GM21723 (cell line): ENCODE measurements around the gene FAM110A.
"Not testable (repeated sequence)": the region's sequence is repeated elsewhere in the genome, so short reads cannot be mapped to it uniquely, and the experiment has no call there.

Experiments used
- ATAC-seq: cut with Tn5 transposase; IDR thresholded peaks from one replicate; pipeline ENCODE4 v1.9.1; 2021; ENCODE audit warnings: mild to moderate bottlenecking, moderate library complexity; ENCODE audit not compliant: unreplicated experiment

Gene FAM110A

DNA sequence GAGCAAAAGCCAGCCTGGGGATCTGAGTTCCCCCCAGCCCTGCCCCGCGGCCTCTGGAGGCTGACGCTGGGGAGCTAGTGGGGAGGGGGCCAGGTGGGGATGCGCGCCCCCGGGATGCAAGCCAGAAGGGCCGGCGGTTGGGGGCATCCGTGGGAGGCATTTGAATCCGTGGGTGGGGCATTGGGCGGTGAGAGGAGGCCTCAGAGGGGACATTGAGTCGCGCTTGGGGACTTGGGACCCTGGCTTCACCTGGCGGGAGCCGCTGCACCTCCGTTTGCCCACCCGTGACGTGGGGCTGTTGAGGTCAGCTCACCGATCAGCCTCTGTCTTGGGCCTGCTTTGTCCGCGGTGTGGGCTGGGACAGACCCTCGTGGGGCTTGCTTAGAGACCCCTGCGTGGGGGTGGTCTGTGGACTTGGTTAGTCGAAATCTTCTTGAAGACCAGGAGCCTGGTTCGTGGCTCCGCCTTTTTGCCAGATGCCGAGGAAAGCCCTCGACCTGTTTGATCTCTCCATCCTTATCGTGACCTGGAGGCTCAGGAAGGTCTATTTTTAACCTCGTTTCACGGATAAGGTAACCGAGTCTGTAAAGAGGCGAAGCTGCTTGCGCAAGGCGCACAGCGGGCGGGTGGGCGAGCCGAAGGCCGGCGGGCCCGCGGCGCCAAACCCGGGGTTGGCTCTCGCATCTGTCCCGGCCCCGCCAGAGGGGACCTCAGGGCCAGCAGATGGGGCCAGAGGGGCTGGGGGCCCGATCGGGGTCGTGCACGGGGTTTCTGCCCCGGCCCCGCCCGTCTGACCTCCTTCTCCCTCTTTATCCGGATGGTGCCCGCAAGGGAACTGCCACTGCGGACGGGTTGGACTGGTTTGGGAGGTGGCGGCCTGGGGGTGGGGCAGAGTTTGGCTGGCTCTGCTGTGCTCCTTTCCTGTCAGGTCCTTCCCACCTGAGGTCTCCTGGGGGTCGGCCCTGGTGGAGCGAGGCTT is 8.3 kb downstream of the FAM110A start:
- ATAC-seq = no peak

GRCh38 chr20:842547-842940 is 9.0 kb downstream of the FAM110A start:
- ATAC-seq = no peak

GRCh38 chr20:843912-844311 is 10.4 kb downstream of the FAM110A start:
- ATAC-seq = no peak

DNA sequence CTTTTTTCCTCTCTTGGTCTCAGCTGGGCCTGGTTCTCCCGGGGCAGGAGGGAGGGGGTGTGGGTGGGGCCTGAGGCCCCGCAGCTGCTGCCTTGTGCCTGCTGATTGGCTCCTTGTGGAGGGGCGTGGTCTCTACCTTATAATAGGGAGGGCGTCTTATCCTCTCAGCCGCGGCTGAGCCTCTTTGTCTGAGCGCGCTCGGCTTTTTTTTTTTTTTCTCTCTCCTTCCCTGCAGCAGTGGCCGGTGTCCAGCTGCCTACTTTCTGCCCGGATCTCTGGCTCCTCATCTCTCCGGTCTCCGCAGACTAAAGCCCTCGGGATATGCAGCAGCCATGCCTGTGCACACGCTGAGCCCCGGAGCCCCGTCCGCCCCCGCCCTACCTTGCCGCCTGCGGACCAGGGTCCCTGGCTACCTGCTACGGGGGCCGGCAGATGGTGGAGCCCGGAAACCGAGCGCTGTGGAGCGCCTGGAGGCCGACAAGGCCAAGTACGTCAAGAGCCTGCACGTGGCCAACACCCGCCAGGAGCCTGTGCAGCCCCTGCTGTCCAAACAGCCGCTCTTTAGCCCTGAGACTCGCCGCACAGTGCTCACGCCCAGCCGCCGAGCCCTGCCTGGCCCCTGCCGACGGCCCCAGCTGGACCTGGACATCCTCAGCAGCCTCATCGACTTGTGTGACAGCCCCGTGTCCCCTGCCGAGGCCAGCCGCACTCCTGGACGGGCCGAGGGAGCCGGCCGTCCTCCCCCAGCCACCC is 11.1 kb downstream of the FAM110A start:
- peak; percentile 92 for ATAC-seq

- no peak for ATAC-seq
These were observed 11.8 kb downstream of the FAM110A start for GRCh38 chr20:845226-845868.

GRCh38 chr20:845941-846893 is 12.7 kb downstream of the FAM110A start:
- no peak for ATAC-seq

GRCh38 chr20:846894-847278 is 13.4 kb downstream of the FAM110A start:
- peak; percentile 46 for ATAC-seq

DNA sequence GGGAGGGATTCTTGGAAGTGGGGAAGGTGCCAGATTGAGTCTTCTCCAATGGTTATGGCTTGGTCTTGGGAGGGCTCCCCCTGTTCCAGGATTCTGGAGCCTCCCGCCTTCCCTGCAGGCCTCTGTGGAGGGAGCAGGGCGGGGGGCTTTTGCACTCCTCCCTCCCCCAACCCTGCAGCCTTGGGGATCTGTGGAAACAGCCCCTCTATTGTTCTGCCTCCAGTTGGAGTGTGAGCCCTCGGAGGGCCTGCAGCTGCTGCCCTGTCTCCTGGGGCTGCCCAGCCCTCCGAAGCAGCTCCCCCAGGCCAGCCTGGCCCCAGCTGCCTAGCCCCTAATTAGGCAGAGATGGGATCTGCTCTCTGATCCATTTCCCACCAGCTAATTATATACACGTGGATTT is 14.7 kb downstream of the FAM110A start:
- no peak for ATAC-seq

- ATAC-seq = not testable (repeated sequence)
These were observed 15.2 kb downstream of the FAM110A start for GRCh38 chr20:848731-849130.

GRCh38 chr20:853406-853996 is 20.0 kb downstream of the FAM110A start:
- no peak for ATAC-seq

DNA sequence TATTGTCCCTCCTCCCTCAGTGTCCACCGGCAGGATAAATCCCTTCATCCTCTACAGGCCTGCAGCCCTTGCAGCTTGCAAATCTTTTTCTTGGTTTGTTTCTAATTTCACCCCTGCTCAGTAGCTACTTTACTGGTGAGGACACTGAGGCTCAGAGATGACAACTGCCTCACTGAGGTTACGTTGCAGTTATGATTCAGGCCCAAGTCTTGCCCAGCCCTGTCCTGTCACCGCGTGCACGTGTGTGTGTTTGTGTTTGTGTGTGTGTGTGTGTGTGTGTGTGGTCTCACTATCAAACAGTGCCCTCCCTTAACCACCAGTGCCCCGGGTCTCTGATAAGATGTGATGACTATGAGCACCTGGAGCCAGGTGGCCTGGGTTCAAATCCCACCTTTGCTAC is 21.1 kb downstream of the FAM110A start:
- ATAC-seq = no peak

- no peak for ATAC-seq
These were observed 22.2 kb downstream of the FAM110A start for GRCh38 chr20:855466-856360.

GRCh38 chr20:856361-856775 is 22.9 kb downstream of the FAM110A start:
- no peak for ATAC-seq

GRCh38 chr20:858011-858410 is 24.5 kb downstream of the FAM110A start:
- ATAC-seq = no peak

GRCh38 chr20:859751-860231 is 26.3 kb downstream of the FAM110A start:
- ATAC-seq = no peak

DNA sequence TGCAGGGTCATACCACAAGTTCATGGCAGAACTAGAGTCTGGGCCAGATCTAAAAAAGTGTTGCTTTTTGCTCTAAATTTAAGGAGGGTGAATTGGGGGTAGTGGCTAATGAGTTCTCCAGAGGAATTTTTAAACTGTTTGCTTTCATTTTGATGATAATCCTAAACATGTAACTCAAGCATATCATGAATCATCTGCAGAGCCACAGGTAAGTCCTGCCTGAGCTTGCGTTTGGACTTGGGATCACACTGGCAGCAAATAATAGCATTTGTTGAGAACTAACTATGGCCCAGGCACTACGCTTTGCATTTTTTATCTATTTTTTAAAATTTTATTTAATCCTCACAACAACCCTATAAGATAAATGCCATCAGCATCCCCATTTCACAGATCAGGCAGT is 27.4 kb downstream of the FAM110A start:
- ATAC-seq = no peak

GRCh38 chr20:865440-865839 is 31.9 kb downstream of the FAM110A start:
- ATAC-seq = no peak

- no peak for ATAC-seq
These were observed 34.8 kb downstream of the FAM110A start for GRCh38 chr20:868279-868678.

DNA sequence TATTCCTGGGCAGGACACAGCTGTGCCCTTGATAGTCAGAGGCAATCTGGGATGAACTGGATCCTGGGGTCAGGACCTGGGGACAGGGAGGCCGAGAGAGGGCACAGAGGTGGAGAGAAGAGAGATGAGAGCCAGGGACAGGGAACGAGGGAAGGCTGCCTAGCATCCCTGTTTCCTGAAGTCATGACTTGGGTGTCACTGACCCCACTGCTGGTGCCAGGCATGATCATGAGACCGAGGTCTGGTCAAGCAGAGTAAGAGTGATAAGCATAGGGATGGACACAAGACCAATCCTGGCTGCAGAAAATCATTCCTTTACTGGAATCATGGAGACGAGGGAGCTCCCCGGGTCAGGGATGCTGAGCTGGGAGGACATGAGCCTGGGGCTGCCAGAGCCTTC is 36.1 kb downstream of the FAM110A start:
- no peak for ATAC-seq
